ENCODE results near the gene SKOR1.

- no peak for TF ChIP-seq CTCF (conservative IDR thresholded peaks at IDR 0.05 in 1 of 2, IDR thresholded peaks at IDR 0.05 in 1 of 2; ENCODE audit: low read depth in 1 of 2, low read length in 2 of 2)
- no peak for TF ChIP-seq EZH2 (IDR thresholded peaks at IDR 0.05; ENCODE audit: low read length, missing control alignments)
Measured at GRCh38 chr15:67853454-67853853, 28.1 kb downstream of the SKOR1 start.

Data from fibroblast of lung (primary cell).